ENCODE measurements around the gene PKDCC.

The PKDCC gene

GRCh38 chr2:42040643-42041278, 7.1 kb upstream of the PKDCC start:
- peak in 1 of 3 experiments; percentile 25 for TF ChIP-seq CTCF (IDR thresholded peaks at IDR 0.05; ENCODE audit: unreplicated experiment in 3 of 3)
- peaks cover 13% of the 10 kb centered on the region for H3K27me3 Mint-ChIP-seq (ENCODE audit: low read depth)
- H3K27ac Mint-ChIP-seq = peak overlapping the region in 2 of 3 experiments; percentile 49 to 82
- no peak overlapping the region for H3K4me3 Mint-ChIP-seq
- no peaks in the 10 kb centered on the region for H3K36me3 Mint-ChIP-seq (ENCODE audit: low read depth)
- H3K9me3 Mint-ChIP-seq = no peaks in the 10 kb centered on the region
- H3K4me1 Mint-ChIP-seq = peaks cover 39% of the 10 kb centered on the region

DNA sequence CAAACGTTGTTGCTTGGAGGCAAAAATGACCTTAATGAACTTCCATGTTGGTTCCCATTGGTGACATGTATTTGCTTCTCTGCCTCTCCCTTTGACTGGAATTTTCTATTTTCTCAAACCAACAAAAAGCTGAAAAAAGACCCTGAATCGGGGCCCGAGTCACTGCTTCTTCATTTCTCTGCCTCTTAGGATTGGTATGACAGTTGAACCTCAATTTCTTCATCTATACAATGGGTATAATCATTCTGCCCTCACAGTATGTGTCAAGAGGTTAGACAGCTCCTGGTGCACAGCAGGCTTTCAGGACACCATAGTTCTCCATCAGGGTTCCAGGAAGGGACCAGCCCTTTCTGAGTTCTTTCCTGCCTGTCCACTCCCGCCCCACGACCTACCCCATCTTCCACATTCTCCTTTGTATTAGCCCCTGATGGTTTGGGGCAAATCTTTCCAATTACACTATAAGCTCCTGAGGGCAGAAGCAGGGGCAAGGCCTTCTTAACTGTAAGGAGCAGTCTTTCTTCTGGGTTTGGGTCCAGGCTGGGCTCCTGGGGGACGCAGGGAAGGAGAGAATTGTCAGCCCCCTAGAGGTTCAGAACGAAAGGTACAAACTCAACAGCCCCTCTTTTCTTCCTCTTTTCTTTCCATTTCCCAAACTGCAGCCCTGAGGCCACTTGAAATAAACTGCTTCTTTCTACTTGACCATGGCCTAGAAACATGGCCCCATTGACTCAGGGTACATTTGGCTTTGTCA, 6.3 kb upstream of the PKDCC start:
- no peaks in the 10 kb centered on the region for H3K36me3 Mint-ChIP-seq (ENCODE audit: low read depth)
- TF ChIP-seq CTCF (IDR thresholded peaks at IDR 0.05; ENCODE audit: unreplicated experiment in 3 of 3) = no peak
- H3K27ac Mint-ChIP-seq = peak overlapping the region in 2 of 3 experiments; percentile 15 to 99
- H3K4me3 Mint-ChIP-seq = no peak overlapping the region
- peaks cover 45% of the 10 kb centered on the region for H3K4me1 Mint-ChIP-seq
- no peaks in the 10 kb centered on the region for H3K9me3 Mint-ChIP-seq
- H3K27me3 Mint-ChIP-seq (ENCODE audit: low read depth) = peaks cover 13% of the 10 kb centered on the region

DNA sequence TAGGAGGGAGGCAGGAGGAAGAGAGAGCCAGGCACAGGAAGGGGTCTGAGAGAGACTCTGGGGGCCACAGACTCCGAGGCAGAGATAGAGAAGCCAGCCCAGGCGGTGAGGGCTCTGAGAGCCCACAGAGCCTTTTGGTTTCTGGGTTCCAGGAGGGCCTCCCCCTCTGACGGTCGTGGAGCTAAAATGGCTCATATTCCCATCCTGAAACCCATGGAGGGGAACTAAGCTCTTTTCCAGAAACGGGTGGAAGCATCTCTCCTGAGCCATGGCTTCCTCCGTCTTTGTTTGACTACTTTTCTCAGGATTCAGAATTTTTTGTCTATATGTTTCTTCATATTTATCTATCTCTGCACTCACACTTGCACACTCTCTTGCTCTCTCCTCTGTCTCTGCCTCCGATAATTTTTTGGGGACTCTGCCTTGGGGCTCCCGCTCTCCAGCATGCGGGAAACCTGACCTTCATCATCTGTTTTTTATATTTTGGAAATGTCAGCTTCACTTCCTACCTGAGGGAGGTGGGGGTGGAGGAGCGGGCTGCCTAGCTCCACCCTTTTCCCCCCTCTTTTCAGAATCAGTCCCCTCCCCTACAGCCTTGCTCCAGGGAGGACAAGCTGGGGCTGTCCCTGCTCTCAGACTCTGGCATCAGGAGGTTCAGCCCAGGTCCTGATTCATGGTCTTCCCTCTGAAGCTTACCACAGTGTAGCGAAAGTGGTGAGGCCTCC, 5.0 kb upstream of the PKDCC start:
- no peaks in the 10 kb centered on the region for H3K36me3 Mint-ChIP-seq (ENCODE audit: low read depth)
- H3K27ac Mint-ChIP-seq = peak overlapping the region; percentile 71 to 99 (median 73)
- peaks cover 51% of the 10 kb centered on the region for H3K4me1 Mint-ChIP-seq
- peaks cover 13% of the 10 kb centered on the region for H3K27me3 Mint-ChIP-seq (ENCODE audit: low read depth)
- no peaks in the 10 kb centered on the region for H3K9me3 Mint-ChIP-seq
- H3K4me3 Mint-ChIP-seq = no peak overlapping the region
- TF ChIP-seq CTCF (IDR thresholded peaks at IDR 0.05; ENCODE audit: unreplicated experiment in 3 of 3) = no peak

GRCh38 chr2:42043789-42044394, 3.9 kb upstream of the PKDCC start:
- peaks cover 13% of the 10 kb centered on the region for H3K27me3 Mint-ChIP-seq (ENCODE audit: low read depth)
- TF ChIP-seq CTCF (IDR thresholded peaks at IDR 0.05; ENCODE audit: unreplicated experiment in 3 of 3) = no peak
- H3K4me3 Mint-ChIP-seq = peak overlapping the region in 1 of 3 experiments; percentile 97
- no peaks in the 10 kb centered on the region for H3K9me3 Mint-ChIP-seq
- no peaks in the 10 kb centered on the region for H3K36me3 Mint-ChIP-seq (ENCODE audit: low read depth)
- peak overlapping the region; percentile 99 to 100 (median 99) for H3K27ac Mint-ChIP-seq
- peaks cover 51% of the 10 kb centered on the region for H3K4me1 Mint-ChIP-seq

DNA sequence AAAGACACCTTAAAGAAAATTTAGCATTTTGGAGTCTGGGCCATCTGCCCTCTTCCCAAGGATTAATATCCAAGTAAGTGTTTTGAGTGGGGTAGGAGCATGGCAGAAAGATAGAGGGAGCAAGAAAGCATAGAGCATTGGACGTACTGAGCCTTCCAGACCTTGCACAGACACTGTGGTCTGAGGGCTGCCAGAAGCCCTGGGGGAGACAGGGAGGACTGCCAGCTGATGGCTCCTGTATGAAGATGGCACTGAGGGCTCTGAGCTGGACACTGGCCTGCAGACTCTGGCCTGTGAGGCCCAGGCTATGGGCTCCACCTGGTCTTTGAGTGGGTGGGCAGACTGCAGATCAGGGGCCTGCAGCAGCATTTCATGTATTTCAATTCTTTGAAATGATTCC, 2.9 kb upstream of the PKDCC start:
- H3K27ac Mint-ChIP-seq = peak overlapping the region; percentile 99 to 100 (median 99)
- H3K9me3 Mint-ChIP-seq = no peaks in the 10 kb centered on the region
- TF ChIP-seq CTCF (IDR thresholded peaks at IDR 0.05; ENCODE audit: unreplicated experiment in 3 of 3) = no peak
- peaks cover 50% of the 10 kb centered on the region for H3K4me1 Mint-ChIP-seq
- peak overlapping the region; percentile 94 to 99 (median 97) for H3K4me3 Mint-ChIP-seq
- peaks cover 9% of the 10 kb centered on the region for H3K27me3 Mint-ChIP-seq (ENCODE audit: low read depth)
- peaks cover under 1% of the 10 kb centered on the region for H3K36me3 Mint-ChIP-seq (ENCODE audit: low read depth)
